OCI-LY7 (cell line): Measurements from ENCODE around the gene CAMKK1.

Experiments
- CTCF ChIP-seq: fragments of 200-600 bp; sonication (generic); conservative IDR thresholded peaks from 2 replicates; pipeline ENCODE4 v1.5.1; 2014; ENCODE audit warnings: mild to moderate bottlenecking, antibody characterized with exemption, low read length, moderate library complexity, mixed read lengths
- EZH2phosphoT487 ChIP-seq: fragments of 200-600 bp; sonication (generic); IDR thresholded peaks from 2 replicates; pipeline ENCODE4 v1.6.1; 2018; ENCODE audit warnings: low read depth, borderline replicate concordance, mild to moderate bottlenecking, mixed run types, antibody characterized with exemption, low read length, moderate library complexity, mixed read lengths

GRCh38 chr17:3916825-3917224 lies 24.0 kb upstream of the CAMKK1 start:
- no peak for TF ChIP-seq CTCF
- TF ChIP-seq EZH2phosphoT487 = no peak
